CD4-positive, alpha-beta T cell treated with Interleukin-6 for 4 hours (primary cell): ENCODE results near the gene CAP1.
A peak's percentile ranks its signal among the peaks of the same experiment; 100 is the strongest.

Experiments
- DNase-seq: peaks from one replicate; pipeline ENCODE4 v3.0.0-alpha.2; 2020; ENCODE audit warnings: mixed read lengths

CAP1 gene

GRCh38 chr1:40059338-40059959 lies 18.9 kb downstream of the CAP1 start:
- DNase-seq, result peak; percentile 17

GRCh38 chr1:40059960-40060750 lies 19.6 kb downstream of the CAP1 start:
- peak; percentile 30 for DNase-seq

- no peak for DNase-seq
These were observed 24.4 kb downstream of the CAP1 start for GRCh38 chr1:40064797-40065499.

- no peak for DNase-seq
These were observed 26.5 kb downstream of the CAP1 start for GRCh38 chr1:40067023-40067422.

GRCh38 chr1:40067851-40068250 lies 27.3 kb downstream of the CAP1 start:
- DNase-seq, result no peak

- DNase-seq, result no peak
These were observed 31.6 kb downstream of the CAP1 start for GRCh38 chr1:40072142-40072541.

GRCh38 chr1:40073062-40073461 lies 32.5 kb downstream of the CAP1 start:
- DNase-seq, result no peak

- no peak for DNase-seq
These were observed 34.7 kb downstream of the CAP1 start for GRCh38 chr1:40075266-40075665.

- no peak for DNase-seq
These were observed 36.4 kb downstream of the CAP1 start for GRCh38 chr1:40076895-40077312.

- peak; percentile 61 for DNase-seq
These were observed 38.2 kb downstream of the CAP1 start for GRCh38 chr1:40078512-40079333.

- DNase-seq, result no peak
These were observed 39.4 kb downstream of the CAP1 start for GRCh38 chr1:40079774-40080400.

- DNase-seq, result no peak
These were observed 41.3 kb downstream of the CAP1 start for GRCh38 chr1:40081871-40082270.

GRCh38 chr1:40084750-40085149 lies 44.2 kb downstream of the CAP1 start:
- peak; percentile 33 for DNase-seq

- DNase-seq, result no peak
These were observed 50.3 kb downstream of the CAP1 start for GRCh38 chr1:40090652-40091355.

GRCh38 chr1:40092241-40092640 lies 51.7 kb downstream of the CAP1 start:
- no peak for DNase-seq

- no peak for DNase-seq
These were observed 52.4 kb downstream of the CAP1 start for GRCh38 chr1:40092706-40093639.

GRCh38 chr1:40094466-40095110 lies 54.1 kb downstream of the CAP1 start:
- no peak for DNase-seq

- no peak for DNase-seq
These were observed 55.3 kb downstream of the CAP1 start for GRCh38 chr1:40095806-40096205.

GRCh38 chr1:40096646-40096976 lies 56.1 kb downstream of the CAP1 start:
- DNase-seq, result no peak
